LNCaP clone FGC (cell line): ENCODE data around the gene ARID3A.

Source experiments
- DNase-seq: peaks from one replicate; pipeline ENCODE4 v3.0.0-alpha.2; 2011; ENCODE audit warnings: low read depth
- H3K4me3 ChIP-seq: 2 replicates; pipeline ENCODE4 v1.5.1; 2011; ENCODE audit warnings: mild to moderate bottlenecking, low read depth, low read length, control low read depth
- CTCF ChIP-seq: IDR thresholded peaks from 2 replicates; pipeline ENCODE4 v1.5.1; 2012; ENCODE audit warnings: mild to moderate bottlenecking; ENCODE audit not compliant: control insufficient read depth, insufficient read depth; ENCODE audit errors: extremely low read depth

Gene ARID3A

DNA sequence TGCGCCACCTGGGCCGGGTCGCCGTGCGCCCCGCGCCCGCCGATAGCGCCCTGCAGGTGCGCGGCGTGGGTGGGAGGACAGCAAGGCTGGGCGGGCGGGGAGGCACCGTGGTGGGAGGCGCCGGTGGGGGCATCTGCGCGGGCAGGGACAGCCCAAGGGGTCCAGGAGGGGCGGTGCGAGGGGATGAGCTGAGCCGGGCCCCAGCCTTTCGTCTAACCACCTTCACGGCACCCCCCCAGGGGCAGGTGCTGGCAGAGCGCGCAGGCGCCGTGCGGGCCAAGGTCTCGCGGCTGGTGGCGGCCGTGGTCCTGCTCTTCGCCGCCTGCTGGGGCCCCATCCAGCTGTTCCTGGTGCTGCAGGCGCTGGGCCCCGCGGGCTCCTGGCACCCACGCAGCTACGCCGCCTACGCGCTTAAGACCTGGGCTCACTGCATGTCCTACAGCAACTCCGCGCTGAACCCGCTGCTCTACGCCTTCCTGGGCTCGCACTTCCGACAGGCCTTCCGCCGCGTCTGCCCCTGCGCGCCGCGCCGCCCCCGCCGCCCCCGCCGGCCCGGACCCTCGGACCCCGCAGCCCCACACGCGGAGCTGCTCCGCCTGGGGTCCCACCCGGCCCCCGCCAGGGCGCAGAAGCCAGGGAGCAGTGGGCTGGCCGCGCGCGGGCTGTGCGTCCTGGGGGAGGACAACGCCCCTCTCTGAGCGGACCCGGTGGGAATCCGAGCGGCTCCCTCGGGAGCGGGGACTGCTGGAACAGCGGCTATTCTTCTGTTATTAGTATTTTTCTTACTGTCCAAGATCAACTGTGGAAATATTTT lies 5.6 kb upstream of the ARID3A start:
- no peak for DNase-seq
- peak overlapping the region; percentile 21; the same call in 1 of the 2 replicates for H3K4me3 ChIP-seq
- no peak for TF ChIP-seq CTCF

- H3K4me3 ChIP-seq = peak overlapping the region; percentile 92
- no peak for DNase-seq
- TF ChIP-seq CTCF = no peak
Measured at GRCh38 chr19:924553-925086, 1.2 kb upstream of the ARID3A start.

GRCh38 chr19:925087-925525 lies 729 bp upstream of the ARID3A start:
- DNase-seq = no peak
- peak overlapping the region; percentile 92 for H3K4me3 ChIP-seq
- no peak for TF ChIP-seq CTCF

DNA sequence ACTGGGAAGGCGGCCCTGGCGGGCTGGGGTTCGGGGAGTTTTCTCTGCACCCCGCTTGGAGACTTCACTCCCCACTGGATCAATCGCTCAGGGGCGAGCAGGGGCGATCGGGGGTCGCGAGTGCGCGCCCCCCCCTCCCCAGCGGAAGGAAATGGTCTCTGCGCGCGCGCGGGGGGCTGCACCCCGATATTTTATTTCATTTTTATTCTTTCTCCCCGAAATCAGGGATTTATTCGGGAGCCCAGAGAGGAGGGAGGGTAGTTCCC lies 421 bp downstream of the ARID3A start:
- TF ChIP-seq CTCF = no peak
- H3K4me3 ChIP-seq = peak overlapping the region; percentile 92
- DNase-seq = no peak

DNA sequence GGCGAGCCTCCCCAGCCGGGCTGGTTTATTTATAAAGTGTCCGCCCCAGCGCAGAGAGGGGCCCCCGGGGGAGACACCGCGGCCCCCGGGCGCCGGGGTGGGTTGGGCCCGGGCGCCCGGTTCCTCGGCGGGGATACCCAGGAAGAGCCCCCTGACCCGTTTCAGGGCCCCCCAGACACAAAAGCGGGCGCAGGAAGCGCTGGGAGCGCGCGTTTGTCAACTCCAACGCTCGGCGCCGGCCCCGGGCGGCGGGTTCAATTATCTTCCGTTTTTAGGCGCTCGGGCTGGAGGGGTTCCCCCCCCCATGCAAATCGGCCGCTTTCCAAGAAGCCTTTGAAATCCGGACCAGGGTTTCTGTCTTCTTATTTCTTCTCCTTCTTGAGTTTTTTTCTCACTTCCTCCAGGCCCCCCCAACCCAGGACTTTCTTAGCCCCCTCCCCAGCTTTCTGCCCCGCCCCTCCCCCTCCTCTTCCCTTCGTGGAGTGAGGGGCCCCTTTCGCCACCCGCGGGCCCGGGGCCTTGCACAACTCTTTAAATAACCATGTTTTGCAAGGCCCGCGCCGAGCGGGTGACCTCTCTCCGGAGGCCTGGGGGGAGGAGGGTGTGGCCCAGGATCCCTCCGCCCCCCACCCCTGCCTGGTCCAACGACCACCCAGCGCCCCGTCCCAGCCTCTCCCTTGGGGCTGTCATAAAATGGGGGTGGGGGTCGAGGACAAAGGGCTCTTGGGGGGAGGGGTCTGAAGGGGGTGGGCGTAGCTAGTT lies 935 bp downstream of the ARID3A start:
- TF ChIP-seq CTCF = no peak
- peak overlapping the region; percentile 92 for H3K4me3 ChIP-seq
- no peak for DNase-seq

DNA sequence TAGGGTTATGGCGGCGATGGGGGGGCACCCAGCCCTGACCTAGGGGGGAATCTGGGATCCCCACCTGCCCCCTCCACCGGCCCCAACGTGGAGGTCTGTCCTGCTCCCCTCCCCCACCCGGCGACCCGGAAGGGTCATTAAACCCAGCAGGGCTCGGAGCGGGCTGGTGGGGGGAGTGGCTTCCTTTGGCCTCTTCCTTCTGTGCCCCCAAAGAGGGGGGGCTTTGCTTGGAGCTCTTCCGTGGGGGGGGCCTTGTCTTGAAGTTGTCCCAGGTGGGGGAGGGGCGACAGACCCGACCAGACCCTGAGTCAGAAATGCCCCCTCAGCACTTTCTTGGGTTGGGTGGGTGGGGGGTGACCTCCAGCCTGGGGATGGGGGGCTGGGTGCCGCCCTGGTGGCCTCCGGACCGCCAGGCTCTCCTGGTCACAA lies 1.5 kb downstream of the ARID3A start:
- no peak for DNase-seq
- TF ChIP-seq CTCF = no peak
- peak overlapping the region; percentile 92 for H3K4me3 ChIP-seq
